IPS DF 4.7 (cell line): ENCODE results near the gene CDH15.

ENCODE experiments used
- DNase-seq: peaks from one replicate; pipeline ENCODE4 v3.0.0-alpha.2; 2013; ENCODE audit warnings: low spot score; ENCODE audit errors: extremely low read depth

Gene CDH15

GRCh38 chr16:89140981-89141883, 30.3 kb upstream of the CDH15 start:
- DNase-seq: no peak

- no peak for DNase-seq
Measured at GRCh38 chr16:89141884-89142267, 29.7 kb upstream of the CDH15 start.

GRCh38 chr16:89142474-89143195, 28.9 kb upstream of the CDH15 start:
- no peak for DNase-seq

DNA sequence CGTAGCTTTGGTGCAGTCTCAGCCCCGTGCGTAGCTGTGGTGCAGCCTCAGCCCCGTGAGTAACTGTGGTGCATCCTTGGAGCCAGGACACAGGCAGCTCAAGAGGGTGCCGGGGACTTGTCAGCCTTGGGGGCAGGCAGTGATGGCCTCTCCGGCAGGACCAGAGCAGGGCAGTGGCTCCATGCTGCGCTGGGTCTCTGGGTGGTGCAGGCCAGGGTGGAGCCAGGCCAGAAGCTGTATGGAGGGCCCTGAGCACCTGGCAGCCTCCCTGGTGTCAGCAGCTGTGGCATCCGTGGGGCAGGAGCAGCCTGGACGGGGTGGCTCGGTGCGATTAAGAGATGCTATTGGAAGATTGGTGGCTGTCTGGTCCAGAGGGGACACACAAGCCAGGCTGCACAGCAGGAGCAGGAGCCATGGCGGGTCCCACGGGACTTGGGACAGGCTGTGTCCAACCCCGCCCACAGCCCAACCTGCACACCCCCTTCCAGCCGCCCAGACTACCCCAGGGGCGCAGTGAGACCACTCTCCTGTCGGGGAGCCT, 28.3 kb upstream of the CDH15 start:
- DNase-seq: no peak

DNA sequence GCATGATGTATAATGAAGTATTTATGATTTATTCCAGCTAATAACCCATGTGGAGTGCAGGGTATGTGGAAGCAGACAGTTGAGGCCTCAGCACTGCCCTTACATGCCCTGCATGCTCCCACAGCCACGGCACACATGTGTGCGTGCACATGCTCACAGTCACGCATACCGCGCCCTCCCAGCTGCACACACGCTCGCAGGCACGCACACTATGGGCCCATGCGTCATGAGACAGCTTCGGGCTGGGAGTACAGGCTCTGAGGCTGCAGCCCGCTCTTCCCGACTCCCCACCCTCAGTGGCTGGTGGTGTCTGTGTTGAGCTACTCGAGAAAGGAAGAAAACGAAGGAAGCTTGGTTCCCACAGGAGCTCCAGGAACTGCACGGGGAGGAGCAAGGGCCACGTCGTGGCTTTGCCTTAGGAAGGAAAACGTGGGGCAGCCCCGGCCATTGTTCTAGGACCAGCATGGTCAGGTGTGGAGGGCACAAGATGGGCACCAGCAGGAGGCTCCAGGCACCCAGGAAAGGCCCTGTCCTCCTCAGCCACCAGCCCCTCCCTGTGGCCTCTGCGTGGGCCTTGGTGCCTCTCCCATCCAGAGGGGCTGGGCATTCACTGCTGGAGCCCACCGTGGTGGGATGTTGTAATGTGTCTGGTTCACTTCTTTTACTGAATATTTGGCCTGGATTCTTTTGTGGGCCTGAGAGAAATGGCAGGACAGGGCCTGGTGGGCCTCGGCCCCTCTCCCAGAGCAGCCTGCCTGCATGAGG, 27.5 kb upstream of the CDH15 start:
- no peak for DNase-seq

DNA sequence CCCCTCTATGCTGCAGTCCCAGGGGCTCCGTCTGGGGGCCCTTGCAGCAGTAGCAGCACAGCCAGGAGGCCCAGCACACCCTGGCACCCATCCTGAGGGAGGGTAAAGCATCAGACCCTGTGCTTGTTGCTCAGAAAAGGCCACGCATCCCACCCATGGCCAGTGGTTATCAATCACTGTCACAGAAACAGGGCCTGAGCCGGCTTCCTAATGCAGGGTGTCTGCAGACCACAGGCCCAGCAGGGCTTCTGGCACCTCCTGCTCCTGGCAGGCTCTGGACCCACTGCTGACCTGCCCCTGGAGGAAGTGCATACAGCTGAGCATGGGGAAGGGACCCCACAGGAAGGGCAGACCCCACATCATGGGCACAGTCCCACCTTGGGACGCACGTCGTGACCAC, 26.9 kb upstream of the CDH15 start:
- DNase-seq: no peak

DNA sequence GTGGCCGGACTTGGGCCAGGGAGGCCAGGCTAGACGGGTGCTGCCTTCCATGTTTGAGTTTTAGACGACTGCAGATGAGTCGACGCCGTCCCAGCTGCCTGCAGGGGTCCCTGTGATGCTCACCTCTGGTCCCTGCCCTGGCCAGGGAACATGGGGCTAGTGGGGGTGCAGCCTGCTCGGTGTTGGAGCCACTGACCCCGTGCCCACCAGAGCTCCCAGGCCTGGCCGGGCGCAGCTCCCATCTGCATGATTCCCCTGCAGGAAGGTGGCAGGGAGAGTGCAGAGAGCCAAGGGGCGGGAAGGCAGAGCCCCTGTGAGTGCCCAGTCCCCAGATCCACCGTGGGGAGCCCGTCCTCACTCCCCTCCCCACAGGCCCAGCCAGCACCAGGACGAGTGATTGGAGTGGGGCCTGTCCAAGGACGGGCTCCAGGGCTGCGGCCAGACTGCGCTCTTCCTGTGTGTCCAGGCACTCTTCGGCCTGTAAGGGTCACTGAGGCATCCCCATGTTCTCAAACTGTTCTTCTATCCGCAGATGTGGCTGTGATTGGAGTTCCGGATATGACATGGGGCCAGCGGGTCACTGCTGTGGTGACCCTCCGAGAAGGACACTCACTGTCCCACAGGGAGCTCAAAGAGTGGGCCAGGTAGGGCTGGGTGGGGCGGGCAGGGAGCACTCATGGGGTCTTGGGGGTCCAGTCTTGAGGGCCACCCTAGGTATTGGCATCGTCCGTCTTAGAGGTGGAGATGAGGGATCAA, 26.0 kb upstream of the CDH15 start:
- DNase-seq: no peak

DNA sequence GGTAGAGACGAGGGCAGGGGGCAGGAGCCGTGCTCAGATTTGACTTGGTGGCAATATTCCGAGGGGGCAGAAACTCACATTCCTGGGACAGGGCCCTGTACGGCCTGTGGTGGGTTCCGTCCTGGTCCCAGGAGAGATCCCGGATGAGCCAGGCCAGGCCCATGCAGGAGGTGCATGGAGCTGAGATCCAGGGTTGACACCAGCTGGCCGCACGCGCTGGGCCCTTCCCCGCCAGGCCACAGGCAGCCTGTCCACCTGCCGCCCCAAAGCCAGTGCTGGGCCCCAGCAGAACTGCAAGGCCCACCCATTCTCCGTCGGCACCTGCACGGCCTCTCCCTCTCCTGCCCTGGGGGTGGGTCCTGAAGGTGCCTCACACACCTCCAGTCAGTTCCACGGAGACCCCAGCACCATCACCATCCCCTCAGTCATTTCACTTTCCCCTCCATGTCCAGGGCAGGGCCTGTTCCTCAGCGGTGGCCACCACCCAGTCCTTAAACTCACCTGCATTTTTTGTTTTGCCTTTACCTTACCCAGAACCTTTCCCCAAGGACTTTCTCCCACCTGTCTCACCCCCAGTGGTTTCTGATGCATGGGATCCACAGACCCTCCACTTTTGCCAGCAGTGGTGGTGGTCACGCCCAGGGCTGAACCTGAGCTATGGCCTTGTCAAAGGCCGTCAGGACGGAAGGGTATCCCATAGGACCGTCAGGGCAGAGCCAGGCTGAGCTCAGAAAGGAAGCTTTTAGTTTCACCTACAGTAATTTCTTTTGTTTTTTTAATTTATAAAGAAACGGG, 25.1 kb upstream of the CDH15 start:
- no peak for DNase-seq

DNA sequence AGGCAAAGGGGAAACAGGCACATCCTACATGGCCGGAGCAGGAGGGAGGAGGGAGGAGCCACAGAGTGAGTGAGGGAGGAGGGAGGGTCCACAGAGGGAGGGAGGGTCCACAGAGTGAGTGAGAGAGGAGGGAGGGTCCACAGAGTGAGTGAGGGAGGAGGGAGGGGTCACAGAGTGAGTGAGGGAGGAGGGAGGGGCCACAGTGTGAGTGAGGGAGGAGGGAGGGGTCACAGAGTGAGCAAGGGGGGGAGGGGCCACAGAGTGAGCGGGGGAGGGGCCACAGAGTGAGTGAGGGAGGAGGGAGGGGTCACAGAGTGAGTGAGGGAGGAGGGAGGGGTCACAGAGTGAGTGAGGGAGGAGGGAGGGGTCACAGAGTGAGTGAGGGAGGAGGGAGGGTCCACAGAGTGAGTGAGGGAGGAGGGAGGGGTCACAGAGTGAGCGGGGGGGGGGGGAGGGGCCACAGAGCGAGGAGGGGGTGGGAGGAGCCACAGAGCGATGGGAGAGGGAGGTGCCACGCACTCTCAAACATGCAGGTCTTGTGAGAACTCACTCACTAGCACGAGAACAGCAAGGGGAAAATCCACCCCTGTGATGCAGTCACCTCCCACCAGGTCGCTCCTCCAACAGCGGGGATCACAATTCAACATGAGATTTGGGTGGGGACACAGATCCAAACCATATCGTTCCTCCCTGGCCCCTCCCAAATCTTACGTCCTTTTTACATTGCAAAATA, 24.3 kb upstream of the CDH15 start:
- no peak for DNase-seq

DNA sequence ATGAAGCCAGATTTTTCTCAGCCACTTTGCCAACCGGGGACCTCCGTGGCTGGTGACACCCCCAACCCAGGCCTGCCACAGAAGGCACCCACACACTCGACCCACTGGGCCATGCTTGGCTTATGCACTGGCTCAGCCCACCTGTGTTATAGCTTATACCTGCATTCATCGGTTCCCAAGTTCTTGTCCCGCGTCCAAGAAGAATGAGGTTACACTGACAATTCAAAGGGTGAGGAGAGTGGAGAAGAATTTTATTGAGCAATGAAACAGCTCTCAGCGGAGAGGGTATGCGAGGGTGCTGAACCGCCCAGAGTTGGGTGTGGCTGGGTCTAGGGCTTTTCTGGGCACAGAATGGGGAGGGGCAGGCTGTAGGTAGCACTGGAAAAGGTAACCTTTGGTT, 22.2 kb upstream of the CDH15 start:
- no peak for DNase-seq

- no peak for DNase-seq
Measured at GRCh38 chr16:89150090-89150835, 21.3 kb upstream of the CDH15 start.

GRCh38 chr16:89150981-89151380, 20.6 kb upstream of the CDH15 start:
- no peak for DNase-seq

DNA sequence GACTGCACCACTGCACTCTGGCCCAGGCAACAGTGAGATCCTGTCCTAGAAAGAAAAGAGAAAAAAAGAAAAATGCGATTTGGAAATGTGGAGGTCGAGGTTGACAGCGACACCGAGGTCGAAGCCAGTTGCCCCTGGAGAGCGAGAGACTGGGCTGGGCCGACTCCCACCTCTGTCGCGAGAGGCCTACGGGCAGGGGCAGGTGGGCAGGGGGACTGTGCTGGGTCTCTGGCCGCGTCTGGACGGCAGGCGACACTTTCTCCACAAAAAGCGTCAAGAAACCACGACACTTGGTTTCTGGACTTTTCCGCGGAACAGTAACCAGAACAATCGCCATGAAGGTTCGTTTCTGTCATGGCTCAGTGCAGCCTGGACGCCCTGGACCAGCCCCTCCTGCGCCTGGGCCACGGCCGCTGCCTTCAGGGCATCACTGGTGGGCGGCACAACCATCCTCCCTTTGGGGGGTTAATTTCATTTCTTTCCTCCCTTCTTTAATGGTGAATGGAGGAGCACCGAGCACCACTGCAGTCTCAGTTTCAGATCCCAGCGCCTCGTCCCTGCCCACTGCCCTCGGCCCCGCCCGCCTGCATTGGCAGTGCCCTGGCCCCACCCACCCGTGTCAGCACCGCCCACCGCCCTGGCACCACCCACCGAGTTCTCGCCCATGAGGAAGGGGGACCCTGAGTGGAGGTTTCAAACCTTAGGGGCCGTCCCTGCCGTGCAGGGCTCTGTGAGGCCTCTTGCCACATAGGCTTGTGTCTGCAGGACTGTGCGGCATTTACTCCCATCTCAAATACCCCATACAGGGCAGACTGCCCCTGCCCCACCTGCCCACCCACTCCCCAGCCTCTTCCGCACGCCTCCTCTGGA, 18.5 kb upstream of the CDH15 start:
- no peak for DNase-seq

- DNase-seq: no peak
Measured at GRCh38 chr16:89153848-89154271, 17.7 kb upstream of the CDH15 start.

DNA sequence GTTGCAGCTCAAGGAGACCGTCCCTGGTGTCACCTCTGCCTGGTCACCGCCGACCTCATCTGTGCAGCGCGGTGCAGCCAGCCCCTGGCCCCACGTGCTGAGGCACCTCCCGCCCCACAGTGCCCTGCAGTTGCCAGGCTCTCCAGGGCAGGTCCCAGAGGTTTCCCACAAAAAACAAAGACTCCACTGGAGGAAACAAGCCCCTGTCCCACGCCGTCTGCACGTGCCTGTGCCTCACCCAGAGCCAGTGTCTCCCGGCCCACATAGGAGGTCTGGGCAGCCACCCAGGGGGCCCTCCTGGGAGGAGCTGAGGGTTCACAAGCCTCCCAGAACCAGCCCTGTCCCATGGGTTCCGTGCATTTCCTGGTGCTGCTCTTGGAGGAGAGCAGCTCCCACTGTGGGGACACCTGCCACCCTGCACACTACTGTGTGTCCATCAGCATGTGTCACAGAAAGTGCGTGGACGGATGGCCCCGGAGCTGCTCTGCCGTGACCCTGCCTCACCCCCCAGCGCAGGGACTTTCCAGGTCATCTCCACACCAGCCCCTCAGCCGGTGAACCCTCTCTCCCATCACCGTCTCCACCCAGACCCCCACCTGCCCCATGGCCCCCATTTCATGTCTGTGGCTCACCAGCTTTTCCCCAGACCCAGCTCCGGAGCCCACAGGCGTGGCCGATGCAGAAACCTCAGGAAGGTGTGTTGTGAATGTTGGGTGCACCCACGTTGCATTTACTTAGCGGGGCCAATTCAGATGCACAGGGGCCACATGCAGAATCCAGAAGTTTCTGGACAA, 17.0 kb upstream of the CDH15 start:
- no peak for DNase-seq

GRCh38 chr16:89155184-89155679, 16.3 kb upstream of the CDH15 start:
- no peak for DNase-seq
